Calu3 (cell line): ENCODE measurements around the gene RNF181. TPM values are rescaled to one million over a fixed set of nuclear protein-coding genes. Genes with fewer than 3 reads are reported as not detected.
A peak's percentile ranks its signal among the peaks of the same experiment; 100 is the strongest.

Experiments used
- Bru-seq: library from RNA; stranded (reverse); fragments of 400-500 nt; gene quantifications from one replicate; lab custom pipeline; 2021; lab: Mats Ljungman, UMichigan
- BruChase-seq, 2 experiments: library from RNA; stranded (reverse); fragments of 400-500 nt; gene quantifications; one replicate each; lab custom pipeline; 2021; lab: Mats Ljungman, UMichigan
- BruUV-seq: library from RNA; stranded (reverse); fragments of 400-500 nt; replicated peaks from 2 replicates; lab custom pipeline; 2021; lab: Mats Ljungman, UMichigan
- CTCF ChIA-PET: fragments of 300-600 bp; sonication (Branson Sonifier 250); formaldehyde crosslinking; loops from one replicate; lab custom pipeline; 2022; ENCODE audit warnings: antibody characterized with exemption; lab: Charles Lee
- DNase-seq: peaks from one replicate; pipeline ENCODE4 v3.0.0; 2022
- H3K27ac Mint-ChIP-seq: one replicate; pipeline ENCODE4 v1.8.0; 2022; ENCODE audit warnings: mixed read lengths; ENCODE audit not compliant: unreplicated experiment
- H3K27me3 Mint-ChIP-seq: one replicate; pipeline ENCODE4 v1.8.0; 2022; ENCODE audit warnings: mixed read lengths; ENCODE audit not compliant: unreplicated experiment
- H3K36me3 Mint-ChIP-seq: one replicate; pipeline ENCODE4 v1.8.0; 2022; ENCODE audit warnings: mild to moderate bottlenecking, moderate library complexity, mixed read lengths; ENCODE audit not compliant: insufficient read depth, unreplicated experiment
- H3K4me1 Mint-ChIP-seq: one replicate; pipeline ENCODE4 v1.8.0; 2022; ENCODE audit warnings: mild to moderate bottlenecking, low read depth, mixed read lengths; ENCODE audit not compliant: unreplicated experiment
- H3K4me3 Mint-ChIP-seq: one replicate; pipeline ENCODE4 v1.8.0; 2022; ENCODE audit warnings: mild to moderate bottlenecking, low read depth, moderate library complexity, mixed read lengths; ENCODE audit not compliant: unreplicated experiment
- H3K9me3 Mint-ChIP-seq: one replicate; pipeline ENCODE4 v1.8.0; 2022; ENCODE audit warnings: low read depth, mixed read lengths; ENCODE audit not compliant: unreplicated experiment
- CTCF ChIP-seq: fragments of 200-600 bp; IDR thresholded peaks from one replicate; pipeline ENCODE4 v1.8.0; 2022; ENCODE audit warnings: antibody characterized with exemption; ENCODE audit not compliant: unreplicated experiment
- intact Hi-C: fragments of 100-400 bp; cut with micrococcal nuclease; formaldehyde crosslinking; loops from one replicate; pipeline ENCODE4 v1.10.0; 2022; ENCODE audit not compliant: unreplicated experiment
- long read RNA-seq: library from polyadenylated mRNA; stranded (forward); transcript quantifications from one replicate; pipeline ENCODE4 v2.0.0, GENCODE V29; 2022
- total RNA-seq: library from RNA; stranded (reverse); gene quantifications from 2 replicates; pipeline ENCODE4 v1.2.3, GENCODE V29; 2022

RNF181 gene
- 101 and 102 TPM in 2 replicates for total RNA-seq
- Bru-seq, nascent RNA = percentile 72 among the genes with signal in this experiment
- percentile 91 among the genes with signal in this experiment for BruChase-seq, experiment 1, labeled RNA remaining after a 6-hour chase
- BruChase-seq, experiment 2, labeled RNA remaining after a 2-hour chase = percentile 77 among the genes with signal in this experiment
- long read RNA-seq, transcript RNF181-201 (5 exons, 569 nt) = major isoform, 220 of 270 reads
- long read RNA-seq, transcript RNF181-204 (5 exons, 535 nt) = minor isoform, 6 of 270 reads
- long read RNA-seq, partial matches to known transcripts = 1 of 270 reads
- long read RNA-seq, other reads (novel, unspliced or antisense) = 41 of 270 reads

- TF ChIP-seq CTCF = no peak
- peak within 1 kb of the TSS; percentile 97 for H3K27ac Mint-ChIP-seq
- H3K4me3 Mint-ChIP-seq = peak within 1 kb of the TSS; percentile 98
- no peaks in the 10 kb centered on the region for H3K9me3 Mint-ChIP-seq
- BruUV-seq = no TSS peak
- peak; percentile 93 for DNase-seq
- peaks cover 42% of the 10 kb centered on the region for H3K36me3 Mint-ChIP-seq
- intact Hi-C loops = no loop called here
- CTCF ChIA-PET = interaction anchor here (0.6 to 2.7 kb wide), 9 partner anchors 8 to 158 kb away, joined by 3 to 11 read pairs (median 4); partner anchors contain the start of gene VAMP8
- H3K4me1 Mint-ChIP-seq = peaks cover 11% of the 10 kb centered on the region
- H3K27me3 Mint-ChIP-seq = no peaks in the 10 kb centered on the region
These were observed at the start of gene RNF181 for GRCh38 chr2:85595301-85596025. Gene RNF181 (plus strand): TSS chr2:85595745. CDS start chr2:85595764, 19 bp downstream.

GRCh38 chr2:85545780-85546240 lies 49.7 kb upstream of the RNF181 start:
- H3K4me1 Mint-ChIP-seq = peaks cover 44% of the 10 kb centered on the region
- H3K27ac Mint-ChIP-seq = peak overlapping the region; percentile 67
- H3K4me3 Mint-ChIP-seq = no peak overlapping the region
- BruUV-seq = no TSS peak
- CTCF ChIA-PET = interaction anchor here (0.8 to 1.8 kb wide), 2 partner anchors 124 to 126 kb away, joined by 3 to 5 read pairs; no protein-coding TSS in a partner anchor
- peaks cover 90% of the 10 kb centered on the region for H3K36me3 Mint-ChIP-seq
- no peak for TF ChIP-seq CTCF
- H3K9me3 Mint-ChIP-seq = no peaks in the 10 kb centered on the region
- no peak for DNase-seq
- intact Hi-C loops = no loop called here
- no peaks in the 10 kb centered on the region for H3K27me3 Mint-ChIP-seq

- TF ChIP-seq CTCF = no peak
- Mint-ChIP-seq H3K4me3 (no peak overlapping the region), H3K9me3 (no peaks in the 10 kb centered on the region), H3K4me1 (peaks cover 34% of the 10 kb centered on the region), H3K27ac (peak overlapping the region; percentile 67), H3K27me3 (no peaks in the 10 kb centered on the region), H3K36me3 (peaks cover 88% of the 10 kb centered on the region)
- intact Hi-C loops = no loop called here
- CTCF ChIA-PET = interaction anchor here (1.1 to 1.8 kb wide), 2 partner anchors 126 to 128 kb away, joined by 3 to 5 read pairs; no protein-coding TSS in a partner anchor
- no peak for DNase-seq
- no TSS peak for BruUV-seq
These were observed 48.3 kb upstream of the RNF181 start for GRCh38 chr2:85547089-85547858.
